GM21737 (cell line): ENCODE data around the gene FMNL3.
"Not testable (repeated sequence)": the region's sequence is repeated elsewhere in the genome, so short reads cannot be mapped to it uniquely, and the experiment has no call there.

ENCODE experiments used
- ATAC-seq: cut with Tn5 transposase; IDR thresholded peaks from one replicate; pipeline ENCODE4 v1.9.1; 2021; ENCODE audit warnings: mild to moderate bottlenecking, moderate library complexity; ENCODE audit not compliant: unreplicated experiment

Gene FMNL3

DNA sequence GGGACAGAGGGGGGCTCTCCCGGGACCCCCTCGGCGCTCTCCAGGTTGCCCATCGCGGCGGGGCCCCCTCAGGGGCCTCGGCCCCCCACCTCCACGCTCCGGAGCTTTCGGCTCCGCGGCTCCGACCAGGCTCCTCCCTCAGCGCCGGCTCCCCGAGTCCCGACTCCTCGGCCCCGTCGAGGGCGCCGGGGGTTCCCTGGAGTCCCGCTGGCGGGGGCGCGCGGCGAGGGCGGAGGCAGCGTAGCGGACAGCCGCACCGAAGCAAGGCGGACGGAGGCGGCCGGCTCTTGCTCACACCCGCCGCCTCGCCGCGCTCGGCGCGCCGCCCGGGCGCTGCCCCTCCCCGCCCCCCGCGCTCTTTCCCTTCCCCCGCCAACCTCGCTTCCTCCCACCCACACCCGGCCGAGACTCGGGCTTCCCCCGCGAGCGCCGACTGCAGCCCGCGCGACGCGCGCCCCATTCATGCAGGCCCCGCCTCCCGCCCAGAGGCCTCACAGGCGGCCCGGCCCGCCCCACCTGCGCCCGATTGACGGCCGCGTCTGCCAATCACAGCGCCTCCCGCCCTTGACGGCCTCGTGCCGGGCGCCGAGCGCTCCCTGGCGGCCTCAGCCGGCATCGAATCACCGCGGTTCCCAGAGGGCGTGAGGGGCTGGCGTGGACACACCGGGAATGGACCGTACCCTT is at the start of gene FMNL3:
FMNL3 (minus strand) TSS at position 278 of the 684 bp plus-strand sequence; CDS start at position 53, 225 bp downstream.
- ATAC-seq, result peak; percentile 83

DNA sequence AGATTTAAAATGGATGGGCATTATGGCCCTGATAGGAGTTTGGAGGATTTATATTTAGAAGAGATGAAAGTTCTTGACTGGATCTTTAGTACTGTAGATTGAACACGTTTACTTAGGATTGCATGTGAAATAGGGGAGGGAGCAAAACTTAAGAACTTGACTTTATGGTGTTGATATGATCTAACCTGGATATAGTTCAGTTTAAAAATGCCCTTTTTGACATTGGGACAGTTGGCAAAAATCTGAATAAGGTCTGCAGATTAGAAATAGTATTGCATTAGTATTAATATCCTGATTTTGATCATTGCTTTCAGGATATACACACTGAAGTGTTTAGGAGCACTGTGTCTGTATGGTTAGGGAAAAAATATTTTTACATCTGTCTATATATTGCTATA is 43.8 kb upstream of the FMNL3 start:
- no peak for ATAC-seq

DNA sequence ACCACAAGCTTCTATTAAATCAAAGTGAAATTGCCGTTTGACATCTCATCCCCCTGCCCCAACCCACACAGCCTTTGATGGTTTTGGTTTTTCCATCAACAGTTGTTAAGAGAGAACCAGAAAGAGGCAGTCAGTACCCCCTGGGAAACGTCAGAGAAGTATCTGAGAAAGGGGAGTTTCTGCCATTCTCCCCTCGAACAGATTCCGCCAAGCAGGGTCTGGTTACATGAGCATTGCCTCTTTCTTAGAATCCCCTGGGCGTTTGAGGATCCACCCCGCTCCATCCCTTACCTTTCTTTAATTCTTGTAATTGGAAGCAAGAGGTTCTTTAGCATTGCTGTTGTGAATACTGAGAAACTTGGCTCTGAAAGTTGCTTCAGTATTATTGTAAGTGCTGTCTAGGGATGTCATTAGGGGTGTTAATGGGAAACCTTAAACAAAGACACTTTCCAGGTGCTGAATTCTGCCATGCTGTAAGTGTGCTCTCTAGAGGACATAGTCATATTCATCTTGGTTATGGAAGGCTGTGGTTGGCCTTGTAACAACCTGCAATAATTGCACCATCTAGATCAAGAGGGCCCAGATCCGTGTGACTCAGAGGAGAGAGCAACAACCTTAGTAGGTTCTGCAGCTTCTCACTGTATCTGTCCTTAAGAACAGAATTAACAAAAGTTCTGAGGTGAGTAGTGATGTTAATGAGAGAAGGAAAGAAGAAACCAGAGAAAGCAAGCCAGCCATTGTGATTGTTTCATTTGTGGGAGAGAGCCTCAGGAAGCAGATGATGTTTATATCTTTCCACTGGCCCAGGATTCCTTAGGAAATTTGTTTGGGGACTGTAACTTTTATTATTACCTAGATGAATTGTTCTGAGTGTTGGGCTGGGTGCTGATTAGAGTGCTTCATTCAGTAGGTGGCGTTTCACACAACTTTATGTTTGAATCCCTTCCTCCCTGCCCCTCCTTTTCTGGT is 43.1 kb upstream of the FMNL3 start:
- no peak for ATAC-seq

- ATAC-seq, result no peak
These were observed 41.6 kb upstream of the FMNL3 start for GRCh38 chr12:49748800-49749199.

- ATAC-seq, result no peak
These were observed 41.1 kb upstream of the FMNL3 start for GRCh38 chr12:49748306-49748705.

- ATAC-seq, result no peak
These were observed 37.2 kb upstream of the FMNL3 start for GRCh38 chr12:49744363-49744885.

- peak; percentile 60 for ATAC-seq
These were observed 34.8 kb upstream of the FMNL3 start for GRCh38 chr12:49741882-49742620.

GRCh38 chr12:49740930-49741881 is 34.0 kb upstream of the FMNL3 start, which contains the start of gene TMBIM6:
TSS of gene TMBIM6 (plus strand) at chr12:49741557. CDS start at chr12:49752494, 10,937 bp downstream.
- ATAC-seq, result peak; percentile 97

DNA sequence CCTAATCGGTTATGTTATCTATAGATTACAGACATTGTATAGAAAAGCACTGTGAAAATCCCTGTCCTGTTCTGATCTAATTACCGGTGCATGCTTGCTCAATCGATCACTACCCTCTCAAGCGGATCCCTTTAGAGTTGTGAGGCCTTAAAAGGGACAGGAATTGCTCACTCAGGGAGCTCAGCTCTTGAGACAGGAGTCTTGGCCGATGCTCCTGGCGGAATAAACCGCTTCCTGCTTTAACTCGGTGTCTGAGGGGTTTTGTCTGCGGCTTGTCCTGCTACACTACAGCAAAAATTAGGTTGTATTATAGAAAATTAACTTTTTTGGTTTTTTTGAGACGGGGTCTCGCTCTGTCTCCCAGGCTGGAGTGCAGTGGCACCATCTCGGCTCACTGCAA is 33.1 kb upstream of the FMNL3 start:
- ATAC-seq, result not testable (repeated sequence)

DNA sequence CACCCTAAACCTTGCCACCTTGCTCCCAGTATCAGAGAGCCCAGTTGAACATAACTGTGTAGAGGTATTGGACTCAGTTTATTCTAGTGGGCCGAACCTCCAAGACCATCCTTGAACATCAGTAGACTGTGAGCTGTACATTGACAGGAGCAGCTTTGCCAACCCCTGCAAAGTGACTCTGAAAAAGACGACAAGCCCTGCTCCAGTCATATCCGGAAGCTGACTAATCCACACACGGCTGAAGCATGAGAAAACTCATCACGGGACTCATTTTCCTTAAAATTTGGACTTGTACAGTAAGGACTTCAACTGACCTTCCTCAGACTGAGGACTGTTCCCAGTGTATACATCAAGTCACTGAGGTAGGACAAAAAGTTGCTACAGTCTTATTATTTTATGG is 31.5 kb upstream of the FMNL3 start:
- not testable (repeated sequence) for ATAC-seq

DNA sequence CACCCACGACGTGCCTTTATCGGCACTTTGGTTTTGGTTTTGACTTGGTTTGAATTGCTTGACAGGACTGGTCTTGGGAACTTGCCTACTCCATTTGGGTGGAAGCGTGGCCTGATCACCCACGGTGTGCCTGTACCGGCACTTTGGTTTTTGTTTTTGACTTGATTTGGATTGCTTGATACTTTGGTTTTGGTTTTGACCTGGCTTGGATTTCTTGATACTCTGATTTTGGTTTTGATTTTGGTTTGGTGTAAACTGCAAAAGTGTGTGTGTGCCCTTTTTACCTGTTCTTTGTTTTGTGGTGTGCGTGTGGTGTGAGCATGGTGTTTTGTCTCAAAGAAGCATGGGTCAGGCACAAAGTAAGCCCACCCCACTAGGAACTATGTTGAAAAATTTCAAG is 27.7 kb upstream of the FMNL3 start:
- ATAC-seq, result not testable (repeated sequence)

DNA sequence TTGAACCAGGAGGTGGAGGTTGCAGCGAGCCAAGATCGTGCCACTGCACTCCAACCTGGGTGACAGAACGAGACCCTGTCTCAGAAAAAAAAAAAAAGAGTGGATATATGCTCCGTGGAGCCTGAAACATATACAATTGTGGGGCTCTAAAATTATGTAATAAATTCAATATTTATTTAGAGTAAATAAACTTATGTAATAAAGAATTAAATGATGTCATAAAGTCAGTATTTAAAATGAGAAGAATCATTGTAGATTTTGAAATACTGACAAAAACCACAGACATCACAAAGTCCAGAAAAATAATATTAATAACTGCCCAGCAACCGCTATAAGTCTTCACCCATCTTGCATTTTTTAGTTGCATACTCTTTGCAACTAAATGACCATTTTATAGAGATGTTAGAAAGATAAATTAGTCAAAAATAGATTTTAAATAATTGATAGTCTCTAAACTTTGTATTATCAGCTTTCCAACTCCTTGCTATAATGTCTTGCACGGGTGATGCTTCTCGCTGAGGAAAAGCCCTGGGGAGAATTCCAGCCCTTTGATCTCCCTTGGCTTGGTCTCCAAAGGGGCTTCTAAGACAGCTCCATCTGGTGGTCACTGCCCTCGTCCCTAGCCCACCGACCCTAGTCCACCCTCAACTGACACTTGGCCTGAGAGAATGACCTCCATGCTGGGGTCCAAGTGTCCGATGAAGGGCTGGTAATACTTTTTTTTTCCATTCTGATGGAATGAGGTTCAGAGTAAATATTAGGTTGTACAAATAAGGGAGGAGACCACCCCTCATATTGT is 26.2 kb upstream of the FMNL3 start:
- no peak for ATAC-seq

DNA sequence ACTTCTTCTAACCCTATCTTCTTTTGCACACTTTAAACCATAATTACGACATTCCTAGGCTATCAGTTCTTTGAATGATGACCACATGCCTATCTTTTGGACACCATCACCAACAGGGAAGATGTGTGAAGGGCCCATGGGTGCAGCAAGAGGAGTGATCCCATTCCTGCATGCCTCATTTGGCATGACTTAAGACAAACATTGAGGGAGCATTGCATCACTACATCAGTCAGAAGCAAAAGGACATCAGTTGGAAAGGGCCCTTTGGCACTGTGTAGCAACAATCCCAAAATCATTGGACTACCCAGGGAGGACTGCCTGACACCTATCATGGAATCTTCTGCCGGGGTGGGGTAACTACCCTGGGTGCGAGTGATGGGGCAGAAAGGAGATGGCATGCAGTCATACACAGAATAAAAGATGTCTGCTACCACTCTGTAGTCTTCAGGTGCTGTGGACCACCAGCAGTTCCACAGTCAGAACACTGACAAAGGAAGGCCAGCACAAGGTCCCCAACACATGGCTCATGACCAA is 23.4 kb upstream of the FMNL3 start:
- ATAC-seq, result no peak

DNA sequence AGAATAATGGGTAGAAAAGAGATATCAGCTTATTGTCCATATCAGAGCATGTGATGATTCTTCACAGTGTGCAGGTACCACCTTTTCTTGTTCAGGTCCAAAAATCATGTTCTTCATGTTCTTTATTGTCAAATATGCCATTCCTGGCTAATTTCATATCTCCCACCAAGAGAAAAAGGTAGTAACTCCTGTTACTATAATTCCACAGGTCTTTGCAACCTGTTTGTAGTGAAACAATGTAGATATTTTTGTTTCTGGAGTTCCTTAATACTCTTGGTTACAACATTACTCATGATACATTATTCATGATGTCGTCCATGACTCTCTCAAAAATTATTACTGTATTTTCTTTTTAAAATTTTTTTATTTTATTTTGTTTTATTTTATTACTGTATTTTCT is 22.8 kb upstream of the FMNL3 start:
- ATAC-seq, result no peak

DNA sequence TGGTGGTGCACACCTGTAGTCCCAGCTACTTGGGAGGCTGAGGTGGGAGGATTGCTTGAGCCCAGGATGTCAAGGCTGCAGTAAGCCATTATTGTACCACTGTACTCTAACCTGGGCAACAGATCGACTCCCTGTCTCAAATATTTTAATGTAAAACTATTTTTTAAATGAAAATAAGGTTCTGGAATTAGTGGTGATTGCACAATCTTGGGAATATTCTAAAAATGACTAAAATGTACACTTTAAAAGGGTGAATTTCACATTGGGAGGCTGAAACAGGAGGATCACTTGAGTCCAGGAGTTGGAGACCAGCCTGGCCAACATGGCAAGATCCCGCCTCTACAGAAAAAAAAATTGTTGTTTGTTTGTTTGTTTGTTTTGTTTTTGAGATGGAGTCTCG is 21.2 kb upstream of the FMNL3 start:
- no peak for ATAC-seq

DNA sequence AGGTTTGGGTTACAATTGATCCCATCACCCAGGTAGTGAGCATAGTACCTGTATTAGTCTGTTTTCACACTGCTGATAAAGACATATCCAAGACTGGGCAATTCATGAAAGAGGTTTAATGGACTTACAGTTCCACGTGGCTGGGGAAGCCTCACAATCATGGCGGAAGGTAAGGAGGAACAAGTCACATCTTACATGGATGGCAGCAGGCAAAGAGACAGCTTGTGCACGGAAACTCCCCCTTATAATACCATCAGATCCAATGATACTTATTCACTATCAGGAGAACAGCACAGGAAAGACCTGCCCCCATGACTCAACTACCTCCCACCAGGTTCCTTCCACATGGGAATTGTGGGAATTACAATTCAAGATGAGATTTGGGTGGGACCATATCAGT is 14.2 kb upstream of the FMNL3 start:
- ATAC-seq, result not testable (repeated sequence)

GRCh38 chr12:49720214-49720613 is 13.0 kb upstream of the FMNL3 start:
- no peak for ATAC-seq

DNA sequence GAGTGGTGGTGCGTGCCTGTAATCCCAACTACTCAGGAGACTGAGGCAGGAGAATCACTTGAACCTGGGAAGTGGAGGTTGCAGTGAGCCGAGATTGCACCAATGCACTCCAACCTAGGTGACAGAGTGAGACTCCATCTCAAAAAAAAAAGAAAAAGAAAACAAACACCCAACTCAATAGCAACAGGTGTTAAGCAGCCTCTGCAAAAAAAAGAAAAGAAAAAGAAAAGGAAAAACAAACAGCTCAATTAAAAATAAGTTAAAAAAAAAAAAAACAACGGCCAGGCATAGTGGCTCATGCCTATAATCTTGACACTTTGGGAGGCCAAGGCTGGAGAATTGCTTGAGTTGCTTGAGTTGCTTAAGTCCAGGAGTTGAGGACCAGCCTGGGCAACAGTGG is 10.6 kb upstream of the FMNL3 start:
- not testable (repeated sequence) for ATAC-seq

DNA sequence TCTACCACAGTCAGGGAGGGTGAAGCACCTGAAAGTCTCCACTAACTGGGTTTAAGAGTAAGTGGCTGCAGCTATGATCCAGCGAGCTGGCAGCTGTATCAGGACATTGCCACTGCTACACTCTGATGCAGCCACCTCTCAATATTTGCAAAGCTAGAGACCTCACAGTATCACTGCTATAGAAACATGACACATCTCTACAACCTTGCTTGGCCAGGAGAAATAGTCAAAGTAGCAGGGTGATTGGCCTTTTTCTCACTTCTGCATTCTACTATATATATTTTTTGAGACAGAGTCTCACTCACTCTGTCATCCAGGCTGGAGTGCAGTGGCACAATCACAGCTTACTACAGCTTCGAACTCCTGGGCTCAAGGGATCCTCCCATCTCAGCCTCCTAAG is 9.3 kb upstream of the FMNL3 start:
- no peak for ATAC-seq
